ENCODE results near the gene SOAT1.

SOAT1 gene

GRCh38 chr1:179337288-179337687 lies 43.7 kb downstream of the SOAT1 start:
- Histone ChIP-seq H3K36me3 (ENCODE audit: insufficient read depth) (peaks cover 4% of the 10 kb centered on the region; the same call in 1 of the 2 replicates), H3K27ac (no peak overlapping the region), H3K4me2 (no peak overlapping the region)

GRCh38 chr1:179337942-179338560 lies 44.5 kb downstream of the SOAT1 start:
- Histone ChIP-seq H3K36me3 (ENCODE audit: insufficient read depth) (peaks cover 4% of the 10 kb centered on the region; the same call in 1 of the 2 replicates), H4K20me1 (ENCODE audit: insufficient read depth) (no peaks in the 10 kb centered on the region), H3K4me3 (IDR thresholded peaks at IDR 0.05; ENCODE audit: insufficient read depth, low read depth, low read length) (no peak overlapping the region), H3K4me2 (no peak overlapping the region), H3K27me3 (ENCODE audit: insufficient read depth, low read depth) (no peaks in the 10 kb centered on the region), H3K79me2 (ENCODE audit: insufficient read depth, low read depth) (no peaks in the 10 kb centered on the region), H2AFZ (ENCODE audit: low read depth) (no peak overlapping the region), H3K9ac (no peak overlapping the region), H3K4me1 (ENCODE audit: low read depth, poor library complexity, severe bottlenecking) (no peaks in the 10 kb centered on the region), H3K27ac (no peak overlapping the region)
- TF ChIP-seq CTCF (conservative IDR thresholded peaks at IDR 0.05; ENCODE audit: low read depth, low read length), result no peak

More at GRCh38 chr1:179337288-179337687, 43.7 kb downstream of the SOAT1 start:
- TF ChIP-seq CTCF (conservative IDR thresholded peaks at IDR 0.05; ENCODE audit: low read depth, low read length), result no peak
- H4K20me1 ChIP-seq (ENCODE audit: insufficient read depth), result no peaks in the 10 kb centered on the region
- no peaks in the 10 kb centered on the region for H3K4me1 ChIP-seq (ENCODE audit: low read depth, poor library complexity, severe bottlenecking)
- no peaks in the 10 kb centered on the region for H3K27me3 ChIP-seq (ENCODE audit: insufficient read depth, low read depth)
- H2AFZ ChIP-seq (ENCODE audit: low read depth), result no peak overlapping the region
- H3K9ac ChIP-seq, result no peak overlapping the region
- H3K79me2 ChIP-seq (ENCODE audit: insufficient read depth, low read depth), result no peaks in the 10 kb centered on the region
- no peak overlapping the region for H3K4me3 ChIP-seq (IDR thresholded peaks at IDR 0.05; ENCODE audit: insufficient read depth, low read depth, low read length)

- Histone ChIP-seq H3K4me3 (IDR thresholded peaks at IDR 0.05; ENCODE audit: insufficient read depth, low read depth, low read length) (no peak overlapping the region), H3K36me3 (ENCODE audit: insufficient read depth) (peaks cover 4% of the 10 kb centered on the region; the same call in 1 of the 2 replicates), H3K79me2 (ENCODE audit: insufficient read depth, low read depth) (no peaks in the 10 kb centered on the region), H3K4me1 (ENCODE audit: low read depth, poor library complexity, severe bottlenecking) (no peaks in the 10 kb centered on the region), H3K9ac (no peak overlapping the region), H2AFZ (ENCODE audit: low read depth) (no peak overlapping the region), H3K4me2 (no peak overlapping the region), H3K27ac (no peak overlapping the region), H4K20me1 (ENCODE audit: insufficient read depth) (no peaks in the 10 kb centered on the region), H3K27me3 (ENCODE audit: insufficient read depth, low read depth) (no peaks in the 10 kb centered on the region)
- TF ChIP-seq CTCF (conservative IDR thresholded peaks at IDR 0.05; ENCODE audit: low read depth, low read length), result no peak
Observed at GRCh38 chr1:179340918-179341317, 47.3 kb downstream of the SOAT1 start.

GRCh38 chr1:179341943-179342547 lies 48.4 kb downstream of the SOAT1 start:
- Histone ChIP-seq H4K20me1 (ENCODE audit: insufficient read depth) (no peaks in the 10 kb centered on the region), H3K36me3 (ENCODE audit: insufficient read depth) (peaks cover 4% of the 10 kb centered on the region; the same call in 1 of the 2 replicates), H3K4me2 (no peak overlapping the region), H3K79me2 (ENCODE audit: insufficient read depth, low read depth) (no peaks in the 10 kb centered on the region), H3K4me1 (ENCODE audit: low read depth, poor library complexity, severe bottlenecking) (no peaks in the 10 kb centered on the region), H2AFZ (ENCODE audit: low read depth) (no peak overlapping the region), H3K27ac (no peak overlapping the region), H3K27me3 (ENCODE audit: insufficient read depth, low read depth) (no peaks in the 10 kb centered on the region), H3K4me3 (IDR thresholded peaks at IDR 0.05; ENCODE audit: insufficient read depth, low read depth, low read length) (no peak overlapping the region), H3K9ac (no peak overlapping the region)
- no peak for TF ChIP-seq CTCF (conservative IDR thresholded peaks at IDR 0.05; ENCODE audit: low read depth, low read length)

Measured in KMS-11 (cell line).